Chondrocyte (in vitro differentiated cells): ENCODE results near the gene CHRDL1. TPM values are rescaled to one million over a fixed set of nuclear protein-coding genes. Genes with fewer than 3 reads are reported as not detected.

Source experiments
- DNase-seq: peaks from one replicate; pipeline ENCODE4 v3.0.0; 2021; ENCODE audit warnings: mixed read lengths, low spot score
- H3K27ac Mint-ChIP-seq: one replicate; pipeline ENCODE4 v1.8.0; 2021; ENCODE audit warnings: mild to moderate bottlenecking, moderate library complexity, mixed read lengths; ENCODE audit not compliant: unreplicated experiment
- H3K27me3 Mint-ChIP-seq: 2 replicates; pipeline ENCODE4 v1.8.0; 2021; ENCODE audit warnings: low read depth, mixed read lengths
- H3K36me3 Mint-ChIP-seq: 2 replicates; pipeline ENCODE4 v1.8.0; 2021; ENCODE audit warnings: low read depth, mixed read lengths
- H3K4me1 Mint-ChIP-seq: 2 replicates; pipeline ENCODE4 v1.8.0; 2021; ENCODE audit warnings: low read depth, mild to moderate bottlenecking, mixed read lengths
- H3K4me3 Mint-ChIP-seq: one replicate; pipeline ENCODE4 v1.8.0; 2021; ENCODE audit warnings: mild to moderate bottlenecking, moderate library complexity, mixed read lengths; ENCODE audit not compliant: unreplicated experiment
- H3K9me3 Mint-ChIP-seq: 2 replicates; pipeline ENCODE4 v1.8.0; 2021; ENCODE audit warnings: low read depth, mixed read lengths
- total RNA-seq: library from RNA; stranded (reverse); gene quantifications from 3 replicates; pipeline ENCODE4 v1.2.1, GENCODE V29; 2021
- TF ChIP-seq, protein P1 (sequence below): fragments of 200-600 bp; sonication (generic); IDR thresholded peaks from 2 replicates; pipeline ENCODE4 v1.5.0; 2021; ENCODE audit warnings: antibody characterized with exemption, mild to moderate bottlenecking, moderate library complexity

Gene CHRDL1
- total RNA-seq, 1 donor from 2014 or later = 1.2 TPM

DNA sequence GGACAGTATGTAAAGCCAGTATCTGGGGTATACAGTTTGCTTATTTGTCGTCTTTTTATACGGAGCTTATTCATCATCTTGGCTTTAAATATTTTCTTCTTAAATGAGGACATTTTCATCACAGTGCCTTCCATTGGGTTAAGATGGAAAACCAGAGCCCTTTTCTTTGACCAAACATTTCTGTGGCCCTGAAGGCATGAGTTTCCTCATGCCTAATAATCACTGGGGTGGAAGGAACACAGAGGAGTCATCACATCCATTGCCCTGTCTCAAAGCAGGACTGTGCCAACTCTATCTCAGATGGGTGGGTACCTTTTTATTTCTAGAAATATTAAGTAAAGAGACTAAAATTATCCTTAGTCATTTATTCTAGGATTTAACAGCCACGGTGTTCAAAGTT, 40.0 kb downstream of the CHRDL1 start:
- peaks cover 17% of the 10 kb centered on the region for H3K9me3 Mint-ChIP-seq
- peaks cover 4% of the 10 kb centered on the region for H3K27me3 Mint-ChIP-seq
- DNase-seq = no peak
- H3K36me3 Mint-ChIP-seq = no peaks in the 10 kb centered on the region
- TF ChIP-seq, protein P1, sequence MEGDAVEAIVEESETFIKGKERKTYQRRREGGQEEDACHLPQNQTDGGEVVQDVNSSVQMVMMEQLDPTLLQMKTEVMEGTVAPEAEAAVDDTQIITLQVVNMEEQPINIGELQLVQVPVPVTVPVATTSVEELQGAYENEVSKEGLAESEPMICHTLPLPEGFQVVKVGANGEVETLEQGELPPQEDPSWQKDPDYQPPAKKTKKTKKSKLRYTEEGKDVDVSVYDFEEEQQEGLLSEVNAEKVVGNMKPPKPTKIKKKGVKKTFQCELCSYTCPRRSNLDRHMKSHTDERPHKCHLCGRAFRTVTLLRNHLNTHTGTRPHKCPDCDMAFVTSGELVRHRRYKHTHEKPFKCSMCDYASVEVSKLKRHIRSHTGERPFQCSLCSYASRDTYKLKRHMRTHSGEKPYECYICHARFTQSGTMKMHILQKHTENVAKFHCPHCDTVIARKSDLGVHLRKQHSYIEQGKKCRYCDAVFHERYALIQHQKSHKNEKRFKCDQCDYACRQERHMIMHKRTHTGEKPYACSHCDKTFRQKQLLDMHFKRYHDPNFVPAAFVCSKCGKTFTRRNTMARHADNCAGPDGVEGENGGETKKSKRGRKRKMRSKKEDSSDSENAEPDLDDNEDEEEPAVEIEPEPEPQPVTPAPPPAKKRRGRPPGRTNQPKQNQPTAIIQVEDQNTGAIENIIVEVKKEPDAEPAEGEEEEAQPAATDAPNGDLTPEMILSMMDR = no peak
- H3K4me1 Mint-ChIP-seq = no peaks in the 10 kb centered on the region
- no peak overlapping the region for H3K4me3 Mint-ChIP-seq
- H3K27ac Mint-ChIP-seq = no peak overlapping the region

DNA sequence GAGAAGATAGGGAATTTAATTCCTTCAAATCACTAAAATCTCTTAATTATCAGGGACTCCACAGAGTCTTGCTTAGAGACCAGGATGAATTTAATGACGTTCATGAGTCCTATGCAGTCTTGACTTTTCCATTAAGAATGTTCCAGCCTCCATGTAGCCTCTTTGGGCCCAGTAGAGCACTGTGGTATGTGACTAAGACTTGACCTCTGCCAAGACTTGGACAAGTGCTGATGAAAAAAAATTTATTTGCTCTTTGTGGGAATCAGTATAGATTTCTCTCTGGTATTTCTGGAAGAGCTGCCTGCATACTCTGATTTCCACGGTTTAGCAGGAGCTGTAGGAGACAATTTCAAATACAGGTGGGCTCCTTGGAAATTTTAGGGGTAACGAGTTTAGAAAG, 40.6 kb downstream of the CHRDL1 start:
- TF ChIP-seq, protein P1 = no peak
- Mint-ChIP-seq H3K4me3 (no peak overlapping the region), H3K9me3 (peaks cover 17% of the 10 kb centered on the region), H3K36me3 (no peaks in the 10 kb centered on the region), H3K27ac (no peak overlapping the region), H3K4me1 (no peaks in the 10 kb centered on the region), H3K27me3 (peaks cover 4% of the 10 kb centered on the region)
- DNase-seq = no peak

DNA sequence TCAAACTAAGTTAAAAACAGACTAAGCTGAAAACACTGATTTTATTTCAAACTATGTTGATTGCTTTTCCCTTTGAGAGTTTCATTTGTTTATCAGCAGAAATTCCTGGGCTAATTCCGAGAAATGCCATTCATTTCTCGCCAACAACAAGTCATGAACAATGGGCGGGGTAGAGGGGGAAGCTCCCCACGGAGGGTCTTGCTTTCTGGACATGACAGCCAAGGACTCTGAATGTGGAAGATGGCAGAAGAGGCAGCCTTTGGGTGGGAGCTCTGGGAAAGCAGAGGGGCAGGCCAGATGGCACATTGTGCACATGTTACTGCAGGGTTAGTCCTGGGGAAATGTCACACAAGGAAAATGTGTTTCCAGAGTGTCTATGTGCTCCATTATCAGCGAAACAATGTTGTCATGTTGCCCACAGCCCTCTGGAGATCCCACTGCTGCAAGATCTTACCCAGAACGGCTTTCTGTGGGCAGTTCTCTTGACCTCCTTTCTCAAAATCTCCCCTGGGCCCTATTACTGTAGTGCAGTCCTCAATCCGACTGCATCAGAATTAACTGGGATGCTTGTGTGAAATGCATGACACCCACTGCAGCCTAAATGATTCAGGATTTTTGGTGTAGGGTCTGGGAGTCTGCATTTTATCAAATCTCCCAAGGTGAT, 45.0 kb downstream of the CHRDL1 start:
- DNase-seq = no peak
- H3K4me1 Mint-ChIP-seq = no peaks in the 10 kb centered on the region
- TF ChIP-seq, protein P1 = no peak
- no peaks in the 10 kb centered on the region for H3K36me3 Mint-ChIP-seq
- no peaks in the 10 kb centered on the region for H3K27me3 Mint-ChIP-seq
- no peak overlapping the region for H3K4me3 Mint-ChIP-seq
- H3K9me3 Mint-ChIP-seq = no peaks in the 10 kb centered on the region
- no peak overlapping the region for H3K27ac Mint-ChIP-seq

GRCh38 chrX:110748256-110748806, 47.3 kb downstream of the CHRDL1 start:
- Mint-ChIP-seq H3K27ac (no peak overlapping the region), H3K9me3 (no peaks in the 10 kb centered on the region), H3K27me3 (no peaks in the 10 kb centered on the region), H3K4me3 (no peak overlapping the region), H3K4me1 (peaks cover 5% of the 10 kb centered on the region), H3K36me3 (no peaks in the 10 kb centered on the region)
- TF ChIP-seq, protein P1 = no peak
- DNase-seq = no peak

GRCh38 chrX:110746014-110746413, 49.6 kb downstream of the CHRDL1 start:
- no peaks in the 10 kb centered on the region for H3K36me3 Mint-ChIP-seq
- TF ChIP-seq, protein P1 = no peak
- H3K4me3 Mint-ChIP-seq = no peak overlapping the region
- H3K4me1 Mint-ChIP-seq = peaks cover 5% of the 10 kb centered on the region
- DNase-seq = no peak
- no peaks in the 10 kb centered on the region for H3K27me3 Mint-ChIP-seq
- no peak overlapping the region for H3K27ac Mint-ChIP-seq
- H3K9me3 Mint-ChIP-seq = no peaks in the 10 kb centered on the region
